Activated CD8-positive, alpha-beta memory T cell treated with anti-CD3 and anti-CD28 coated beads, Interleukin-2, amount 10 ng/mL, durations not matched to agents 7 days and 5 days (primary cell): ENCODE data around the gene RECK. TPM values are rescaled to one million over a fixed set of nuclear protein-coding genes. Genes with fewer than 3 reads are reported as not detected.
"Not testable (repeated sequence)": the region's sequence is repeated elsewhere in the genome, so short reads cannot be mapped to it uniquely, and the experiment has no call there.

ENCODE experiments used
- ATAC-seq: fragments of 150-1000 bp; cut with Tn5 transposase; one replicate; pipeline ENCODE4 v1.10.0; 2021; ENCODE audit warnings: moderate library complexity
- CTCF ChIA-PET: fragments of 350-600 bp; sonication (Branson Sonifier 250); formaldehyde crosslinking; loops from one replicate; lab custom pipeline; 2021; ENCODE audit warnings: antibody characterized with exemption; lab: Charles Lee
- DNase-seq: peaks from one replicate; pipeline ENCODE4 v3.0.0-alpha.2; 2020
- H3K27ac Mint-ChIP-seq: one replicate; pipeline ENCODE4 v1.8.0; 2021; ENCODE audit warnings: mild to moderate bottlenecking, mixed read lengths
- H3K27me3 Mint-ChIP-seq: one replicate; pipeline ENCODE4 v1.8.0; 2021; ENCODE audit warnings: mixed read lengths
- H3K36me3 Mint-ChIP-seq: one replicate; pipeline ENCODE4 v1.8.0; 2021; ENCODE audit warnings: mild to moderate bottlenecking, mixed read lengths
- H3K4me1 Mint-ChIP-seq: one replicate; pipeline ENCODE4 v1.8.0; 2021; ENCODE audit warnings: mixed read lengths
- H3K4me3 Mint-ChIP-seq: one replicate; pipeline ENCODE4 v1.8.0; 2021; ENCODE audit warnings: mild to moderate bottlenecking, moderate library complexity, mixed read lengths
- H3K9me3 Mint-ChIP-seq: one replicate; pipeline ENCODE4 v1.8.0; 2022; ENCODE audit warnings: low read depth, mixed read lengths
- total RNA-seq, 2 experiments: library from RNA; stranded (reverse); gene quantifications; one replicate each; pipeline ENCODE4 v1.2.3, GENCODE V29; 2021

The RECK gene
- total RNA-seq, 2 experiments from 2014 or later: 6.1 to 8.1 TPM

DNA sequence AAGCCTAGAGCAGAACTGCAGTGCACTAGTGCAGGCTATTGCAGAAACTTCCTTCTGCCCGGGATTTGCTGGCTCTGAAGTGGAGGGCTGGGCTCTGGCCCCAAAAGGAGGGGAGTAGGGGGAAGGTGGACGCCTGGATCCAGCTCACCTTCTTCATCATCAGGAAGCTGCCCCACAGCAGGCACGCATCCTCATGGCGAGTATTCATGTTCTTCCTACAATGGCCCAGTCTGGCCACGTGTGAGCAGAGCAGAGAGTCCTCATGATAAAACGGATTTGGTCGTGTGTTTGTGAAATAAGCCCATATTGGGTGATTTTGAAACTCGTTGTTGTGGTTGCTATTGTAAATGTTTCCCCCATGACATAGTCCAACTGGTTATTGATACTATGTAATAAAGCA lies 91.6 kb downstream of the RECK start:
- ATAC-seq (no peak), DNase-seq (no peak)
- Mint-ChIP-seq H3K4me3 (no peak overlapping the region), H3K27me3 (peaks cover 4% of the 10 kb centered on the region), H3K27ac (peak overlapping the region; percentile 53), H3K9me3 (no peaks in the 10 kb centered on the region), H3K36me3 (no peaks in the 10 kb centered on the region), H3K4me1 (peaks cover 22% of the 10 kb centered on the region)
- CTCF ChIA-PET: interaction anchor here (1.1 to 3.2 kb wide), 4 partner anchors 13 to 38 kb away, joined by 3 to 13 read pairs (median 6); no protein-coding TSS in a partner anchor

DNA sequence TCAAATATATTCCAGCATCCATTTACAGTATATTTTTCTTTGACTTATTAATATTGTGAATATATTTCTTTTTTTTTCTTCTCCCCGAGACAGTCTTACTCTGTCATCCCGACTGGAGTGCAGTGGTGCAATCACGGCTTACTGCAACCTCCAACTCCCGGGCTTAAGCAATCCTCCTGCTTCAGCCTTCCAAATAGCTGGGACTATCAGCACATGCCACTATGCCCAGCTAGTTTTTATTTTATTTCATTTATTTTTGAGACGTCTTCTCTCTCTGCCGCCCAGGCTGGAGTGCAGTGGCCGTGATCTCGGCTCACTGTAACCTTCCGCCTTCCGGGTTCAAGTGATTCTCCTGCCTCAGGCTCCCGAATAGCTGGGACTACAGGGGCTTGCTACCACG lies 92.4 kb downstream of the RECK start:
- CTCF ChIA-PET: interaction anchor here (0.9 to 3.2 kb wide), 3 partner anchors 20 to 37 kb away, joined by 5 to 13 read pairs (median 5); no protein-coding TSS in a partner anchor
- H3K9me3 Mint-ChIP-seq: no peaks in the 10 kb centered on the region
- ATAC-seq: no peak
- peaks cover 6% of the 10 kb centered on the region for H3K27me3 Mint-ChIP-seq
- DNase-seq: peak; percentile 35
- H3K4me1 Mint-ChIP-seq: peaks cover 22% of the 10 kb centered on the region
- H3K27ac Mint-ChIP-seq: no peak overlapping the region
- H3K4me3 Mint-ChIP-seq: no peak overlapping the region
- H3K36me3 Mint-ChIP-seq: no peaks in the 10 kb centered on the region

DNA sequence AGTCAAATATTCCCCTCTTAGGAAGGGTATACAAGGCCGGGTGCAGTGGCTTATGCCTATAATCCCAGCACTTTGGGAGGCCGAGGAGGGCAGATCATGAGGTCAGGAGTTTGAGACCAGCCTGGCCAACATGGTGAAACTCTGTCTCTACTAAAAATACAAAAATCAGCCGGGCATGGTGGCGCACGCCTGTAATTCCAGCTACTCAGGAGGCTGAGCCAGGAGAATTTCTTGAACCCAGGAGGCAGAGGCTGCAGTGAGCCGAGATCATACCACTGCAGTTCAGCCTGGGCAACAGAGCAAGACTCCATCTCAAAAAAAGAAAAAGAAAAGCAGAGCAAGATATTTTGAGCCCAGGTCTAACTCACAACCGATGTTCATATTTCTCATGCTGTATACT lies 95.0 kb downstream of the RECK start:
- not testable (repeated sequence) for H3K36me3 Mint-ChIP-seq, DNase-seq, ATAC-seq, H3K4me3 Mint-ChIP-seq, H3K27ac Mint-ChIP-seq, H3K9me3 Mint-ChIP-seq
- Mint-ChIP-seq H3K27me3 (peaks cover 19% of the 10 kb centered on the region), H3K4me1 (peaks cover 21% of the 10 kb centered on the region)
- CTCF ChIA-PET: interaction anchor here (1.0 to 4.0 kb wide), 2 partner anchors 16 to 29 kb away, joined by 5 to 15 read pairs; no protein-coding TSS in a partner anchor

DNA sequence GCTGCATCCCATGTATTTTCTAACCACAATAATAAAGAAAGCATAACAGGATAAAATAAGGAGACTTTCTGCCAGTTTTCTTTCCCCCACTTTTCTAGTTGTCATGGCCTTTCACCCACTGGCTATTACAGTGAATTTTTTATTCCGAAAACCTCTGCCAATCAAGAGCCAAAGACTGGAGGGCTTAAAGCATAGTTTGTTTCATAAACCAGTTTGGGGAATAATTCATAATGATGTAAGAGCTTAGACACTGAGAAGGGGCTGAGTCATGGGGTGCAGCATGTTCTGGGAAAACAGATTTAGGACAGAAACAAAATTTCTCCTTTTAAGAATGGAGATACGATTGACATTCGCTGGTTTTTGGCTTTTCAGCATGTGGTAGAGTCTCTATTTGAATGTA lies 95.4 kb downstream of the RECK start:
- Mint-ChIP-seq H3K27ac (no peak overlapping the region), H3K9me3 (no peaks in the 10 kb centered on the region), H3K4me1 (peaks cover 22% of the 10 kb centered on the region), H3K36me3 (peaks cover under 1% of the 10 kb centered on the region), H3K27me3 (peaks cover 19% of the 10 kb centered on the region), H3K4me3 (no peak overlapping the region)
- CTCF ChIA-PET: interaction anchor here (2.4 to 4.0 kb wide), 2 partner anchors 30 to 33 kb away, joined by 10 to 15 read pairs; no protein-coding TSS in a partner anchor
- no peak for ATAC-seq
- DNase-seq: no peak

DNA sequence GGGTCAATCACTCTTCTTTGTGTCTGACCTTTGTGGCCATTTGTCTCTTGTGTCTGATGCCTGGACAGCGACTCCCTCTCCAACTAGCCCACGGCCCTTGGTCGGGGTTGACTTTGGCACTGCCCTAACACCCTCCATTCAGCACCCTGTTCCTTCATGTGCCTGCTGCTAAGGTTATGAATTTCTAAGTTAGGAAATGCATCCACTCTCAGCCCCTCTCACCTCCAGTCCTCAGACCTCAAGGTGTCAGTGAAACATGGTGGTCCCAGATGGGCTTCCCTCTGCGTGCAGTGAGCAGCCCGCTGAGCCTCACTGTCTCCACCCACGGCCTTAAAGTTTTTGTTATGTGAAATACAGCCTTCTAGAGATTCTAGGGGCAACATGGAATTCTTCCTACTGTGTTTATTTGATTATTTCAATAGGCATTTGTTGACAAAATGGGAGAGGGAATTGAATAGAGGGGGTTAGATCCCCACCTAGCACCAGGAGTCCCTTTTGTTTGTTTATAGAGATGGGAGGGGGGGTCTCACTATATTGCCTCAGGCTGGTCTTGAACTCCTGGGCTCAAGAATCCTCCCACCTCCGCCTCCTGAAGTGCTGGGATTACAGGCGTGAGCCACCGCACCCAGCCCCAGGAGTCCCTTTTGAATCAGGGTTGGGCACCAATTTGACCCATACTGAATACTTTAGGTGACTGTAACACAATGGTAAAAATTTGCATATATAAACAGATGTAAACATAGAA lies 98.2 kb downstream of the RECK start:
- Mint-ChIP-seq H3K27me3 (peaks cover 19% of the 10 kb centered on the region), H3K27ac (no peak overlapping the region), H3K4me3 (peak overlapping the region; percentile 67), H3K4me1 (peaks cover 32% of the 10 kb centered on the region), H3K9me3 (no peaks in the 10 kb centered on the region), H3K36me3 (peaks cover 4% of the 10 kb centered on the region)
- CTCF ChIA-PET: interaction anchor here (3.0 kb wide), 1 partner anchor 32 kb away, joined by 20 read pairs; no protein-coding TSS in a partner anchor
- DNase-seq: no peak
- no peak for ATAC-seq

DNA sequence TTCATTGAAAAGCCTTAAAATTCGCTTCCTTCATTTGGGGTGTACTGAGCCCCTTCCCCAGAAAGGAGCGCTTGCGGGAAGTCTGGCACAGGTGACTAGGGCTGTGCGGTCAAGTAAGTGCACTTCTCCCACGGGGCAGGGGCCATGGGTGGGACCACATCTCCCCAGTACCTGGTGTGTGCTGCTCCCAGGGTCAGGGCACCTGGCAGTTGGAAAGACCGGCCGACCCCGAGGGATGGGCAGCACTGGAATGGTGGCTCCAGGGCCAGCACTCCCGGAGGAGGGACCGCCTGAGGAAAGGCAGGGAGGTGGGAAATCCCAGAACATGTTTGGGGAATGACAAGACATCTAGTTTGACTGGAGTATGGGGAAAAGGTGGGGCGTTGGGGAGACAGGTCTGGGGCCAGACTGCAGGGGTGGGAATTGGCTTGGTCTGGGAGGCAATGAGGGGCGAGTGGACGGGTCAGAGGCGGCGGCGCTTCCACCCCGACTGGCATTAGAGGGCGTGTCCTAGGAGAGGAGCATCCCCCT lies 99.1 kb downstream of the RECK start:
- H3K27me3 Mint-ChIP-seq: peaks cover 19% of the 10 kb centered on the region
- peaks cover 5% of the 10 kb centered on the region for H3K36me3 Mint-ChIP-seq
- no peaks in the 10 kb centered on the region for H3K9me3 Mint-ChIP-seq
- H3K4me1 Mint-ChIP-seq: peaks cover 40% of the 10 kb centered on the region
- DNase-seq: no peak
- H3K27ac Mint-ChIP-seq: peak overlapping the region; percentile 15
- CTCF ChIA-PET: interaction anchor here (0.9 to 5.4 kb wide), 7 partner anchors 9 to 33 kb away, joined by 4 to 49 read pairs (median 8); no protein-coding TSS in a partner anchor
- no peak for ATAC-seq
- peak overlapping the region; percentile 67 for H3K4me3 Mint-ChIP-seq

DNA sequence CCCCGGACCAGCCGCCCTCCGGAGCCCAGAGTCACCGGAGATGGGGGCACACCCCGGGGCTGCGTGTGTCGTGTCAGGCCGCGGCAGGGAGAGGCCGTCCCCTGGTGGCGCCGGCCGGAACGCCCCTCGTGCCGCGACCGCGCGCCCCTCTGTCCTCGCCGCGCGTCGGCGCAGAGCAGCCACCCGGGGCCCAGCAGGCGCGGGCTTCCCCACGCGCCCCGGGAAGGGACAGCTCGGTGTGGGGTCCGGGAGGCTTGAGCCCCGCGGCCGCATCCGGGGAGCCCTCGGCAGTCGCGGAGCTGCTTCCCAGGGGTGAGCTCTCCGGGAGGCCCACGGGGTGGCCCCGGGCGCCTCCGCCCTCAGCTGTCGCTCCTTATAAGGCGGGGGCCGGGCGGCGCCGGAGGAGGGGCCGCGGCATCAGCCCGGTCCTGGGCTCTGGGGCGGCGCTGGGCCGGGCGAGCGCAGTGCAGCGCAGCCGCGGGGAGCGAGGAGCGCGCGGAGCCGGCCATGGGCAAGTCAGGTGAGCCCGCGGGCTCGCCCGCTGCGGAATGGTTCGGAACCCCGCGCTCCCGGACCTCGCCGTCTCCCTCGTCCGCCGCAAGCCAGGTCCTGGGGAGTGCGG lies 99.7 kb downstream of the RECK start, which contains the start of gene GLIPR2:
TSS of gene GLIPR2 (plus strand) at position 462 of the 622 bp plus-strand sequence. CDS start at position 508, 46 bp downstream.
- H3K9me3 Mint-ChIP-seq: no peaks in the 10 kb centered on the region
- peaks cover 46% of the 10 kb centered on the region for H3K4me1 Mint-ChIP-seq
- CTCF ChIA-PET: interaction anchor here (0.9 to 5.4 kb wide), 11 partner anchors 8 to 128 kb away, joined by 3 to 49 read pairs (median 5); no protein-coding TSS in a partner anchor
- DNase-seq: peak; percentile 85
- H3K36me3 Mint-ChIP-seq: peaks cover 5% of the 10 kb centered on the region
- ATAC-seq: peak; percentile 99
- H3K4me3 Mint-ChIP-seq: peak within 1 kb of the TSS; percentile 99
- peaks cover 19% of the 10 kb centered on the region for H3K27me3 Mint-ChIP-seq
- peak within 1 kb of the TSS; percentile 66 for H3K27ac Mint-ChIP-seq

DNA sequence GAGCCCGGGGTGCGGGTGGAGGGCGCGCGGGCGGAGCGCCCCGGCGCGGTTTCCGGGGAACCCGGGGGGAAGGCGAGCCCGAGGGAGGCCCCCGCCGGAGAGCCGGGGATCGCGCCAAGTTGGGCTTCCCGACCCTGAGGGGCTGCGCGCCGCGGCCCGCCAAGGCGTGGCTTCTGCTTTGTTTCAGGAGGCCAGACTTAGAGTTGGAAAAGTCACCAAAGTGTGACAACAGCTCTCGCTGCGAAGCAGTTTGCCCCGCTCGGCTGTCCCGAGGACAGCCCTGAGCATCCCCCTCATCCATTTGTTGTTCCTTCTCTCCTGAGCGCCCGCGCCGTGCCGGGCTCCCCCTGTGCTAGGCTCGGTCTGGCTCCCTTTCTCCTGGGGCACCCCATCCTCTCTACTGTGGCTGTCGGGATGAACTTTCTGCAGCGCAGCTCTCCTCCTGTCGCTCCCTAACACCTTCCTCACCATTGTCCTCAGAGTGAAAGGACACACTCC lies 100.2 kb downstream of the RECK start:
- H3K4me1 Mint-ChIP-seq: peaks cover 51% of the 10 kb centered on the region
- peak overlapping the region; percentile 99 for H3K4me3 Mint-ChIP-seq
- CTCF ChIA-PET: interaction anchor here (0.9 to 5.4 kb wide), 11 partner anchors 8 to 128 kb away, joined by 3 to 49 read pairs (median 5); no protein-coding TSS in a partner anchor
- H3K27me3 Mint-ChIP-seq: peaks cover 19% of the 10 kb centered on the region
- DNase-seq (no peak), ATAC-seq (peak; percentile 52)
- H3K9me3 Mint-ChIP-seq: no peaks in the 10 kb centered on the region
- peaks cover 5% of the 10 kb centered on the region for H3K36me3 Mint-ChIP-seq
- H3K27ac Mint-ChIP-seq: peak overlapping the region; percentile 66

DNA sequence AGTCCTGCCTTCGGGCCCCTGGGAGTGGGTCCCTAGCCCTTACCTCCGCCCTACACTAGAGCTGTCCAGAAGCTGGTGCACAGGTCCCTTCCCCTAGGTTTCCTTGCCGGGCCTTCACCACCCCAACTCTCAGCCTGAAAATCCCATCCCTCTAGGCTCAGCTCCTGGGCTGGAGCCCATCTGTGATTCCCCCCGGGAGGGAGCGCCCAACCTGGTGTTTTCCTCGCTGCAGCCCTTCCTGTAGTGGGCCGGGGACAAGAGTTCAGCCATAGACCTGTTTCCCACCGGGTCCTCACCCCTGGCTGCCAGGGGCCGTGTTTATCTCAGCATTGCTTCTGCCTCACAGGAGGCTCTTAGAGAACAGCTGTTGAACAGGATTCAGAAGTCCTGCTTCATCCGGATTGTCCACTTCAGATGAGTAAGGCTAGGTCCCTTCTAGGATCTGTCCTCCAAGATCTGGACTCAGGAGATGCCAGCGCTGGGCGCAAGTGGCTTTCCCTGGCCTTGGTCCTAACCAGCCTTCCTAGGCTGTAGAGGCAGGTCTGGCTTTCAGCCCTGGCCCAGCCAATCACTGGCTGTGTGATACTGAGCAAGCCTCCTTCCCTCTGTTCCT lies 100.8 kb downstream of the RECK start:
- CTCF ChIA-PET: interaction anchor here (0.6 to 5.4 kb wide), 12 partner anchors 10 to 460 kb away, joined by 3 to 49 read pairs (median 5); no protein-coding TSS in a partner anchor
- H3K27me3 Mint-ChIP-seq: peaks cover 16% of the 10 kb centered on the region
- H3K9me3 Mint-ChIP-seq: no peaks in the 10 kb centered on the region
- ATAC-seq: no peak
- DNase-seq: no peak
- H3K36me3 Mint-ChIP-seq: peaks cover 7% of the 10 kb centered on the region
- peak overlapping the region; percentile 66 for H3K27ac Mint-ChIP-seq
- H3K4me1 Mint-ChIP-seq: peaks cover 56% of the 10 kb centered on the region
- peak overlapping the region; percentile 99 for H3K4me3 Mint-ChIP-seq

DNA sequence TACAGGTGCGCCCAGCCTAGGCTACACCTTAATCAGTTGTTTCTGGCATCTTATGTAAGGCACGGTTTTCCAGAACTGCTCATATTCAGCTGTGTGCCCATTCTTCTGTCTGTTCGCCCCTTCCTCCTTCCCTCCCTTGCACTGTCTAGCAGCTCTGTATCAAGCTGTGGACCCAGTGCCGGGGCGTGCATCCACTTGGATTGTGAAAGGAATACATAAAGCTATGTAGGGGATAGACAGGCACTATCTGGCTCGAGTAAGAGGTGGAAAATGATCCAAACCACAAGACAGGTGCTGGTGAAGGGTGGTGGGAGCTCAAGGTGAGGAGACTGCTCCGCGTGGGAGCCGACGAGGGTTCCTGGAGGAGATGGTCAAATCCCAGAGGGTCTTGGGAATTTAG lies 101.8 kb downstream of the RECK start:
- peak overlapping the region; percentile 15 for H3K27ac Mint-ChIP-seq
- peaks cover 16% of the 10 kb centered on the region for H3K27me3 Mint-ChIP-seq
- peak overlapping the region; percentile 99 for H3K4me3 Mint-ChIP-seq
- CTCF ChIA-PET: interaction anchor here (1.2 to 5.4 kb wide), 3 partner anchors 11 to 36 kb away, joined by 3 to 49 read pairs (median 16); no protein-coding TSS in a partner anchor
- DNase-seq (no peak), ATAC-seq (no peak)
- H3K4me1 Mint-ChIP-seq: peaks cover 66% of the 10 kb centered on the region
- peaks cover 11% of the 10 kb centered on the region for H3K36me3 Mint-ChIP-seq
- no peaks in the 10 kb centered on the region for H3K9me3 Mint-ChIP-seq

DNA sequence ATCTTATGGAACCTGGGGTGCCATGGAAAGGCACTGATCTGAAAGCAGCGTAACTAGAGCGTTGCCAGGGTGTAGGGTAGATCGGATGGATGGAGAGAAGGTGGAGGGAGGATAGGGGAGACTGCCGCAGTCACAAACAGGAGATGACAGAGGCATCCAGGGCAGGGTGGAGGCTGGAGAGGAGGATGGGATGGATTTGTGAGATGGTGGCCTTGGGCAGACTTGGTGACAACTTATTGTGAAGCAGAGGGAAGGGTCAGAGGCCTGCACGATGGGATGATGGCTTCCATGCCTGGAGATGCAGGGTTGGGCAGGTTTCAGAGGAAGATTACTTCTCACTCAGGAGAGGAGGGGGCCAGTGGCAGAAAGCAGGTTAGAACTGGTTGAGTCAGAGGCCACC lies 102.2 kb downstream of the RECK start:
- no peak for ATAC-seq
- CTCF ChIA-PET: interaction anchor here (1.2 to 5.4 kb wide), 4 partner anchors 11 to 36 kb away, joined by 3 to 49 read pairs (median 18); no protein-coding TSS in a partner anchor
- no peak overlapping the region for H3K4me3 Mint-ChIP-seq
- no peak overlapping the region for H3K27ac Mint-ChIP-seq
- no peak for DNase-seq
- no peaks in the 10 kb centered on the region for H3K9me3 Mint-ChIP-seq
- peaks cover 14% of the 10 kb centered on the region for H3K36me3 Mint-ChIP-seq
- peaks cover 70% of the 10 kb centered on the region for H3K4me1 Mint-ChIP-seq
- peaks cover 15% of the 10 kb centered on the region for H3K27me3 Mint-ChIP-seq
